ENCODE data around the gene CFAP58. TPM values are rescaled to one million over a fixed set of nuclear protein-coding genes. Genes with fewer than 3 reads are reported as not detected.

Gene CFAP58
- total and polyA plus RNA-seq, 2 of the 13 experiments (the other 11 are each of a cell fraction or from before 2014, with no cell fraction given) = 0.03 TPM; not detected in 1

DNA sequence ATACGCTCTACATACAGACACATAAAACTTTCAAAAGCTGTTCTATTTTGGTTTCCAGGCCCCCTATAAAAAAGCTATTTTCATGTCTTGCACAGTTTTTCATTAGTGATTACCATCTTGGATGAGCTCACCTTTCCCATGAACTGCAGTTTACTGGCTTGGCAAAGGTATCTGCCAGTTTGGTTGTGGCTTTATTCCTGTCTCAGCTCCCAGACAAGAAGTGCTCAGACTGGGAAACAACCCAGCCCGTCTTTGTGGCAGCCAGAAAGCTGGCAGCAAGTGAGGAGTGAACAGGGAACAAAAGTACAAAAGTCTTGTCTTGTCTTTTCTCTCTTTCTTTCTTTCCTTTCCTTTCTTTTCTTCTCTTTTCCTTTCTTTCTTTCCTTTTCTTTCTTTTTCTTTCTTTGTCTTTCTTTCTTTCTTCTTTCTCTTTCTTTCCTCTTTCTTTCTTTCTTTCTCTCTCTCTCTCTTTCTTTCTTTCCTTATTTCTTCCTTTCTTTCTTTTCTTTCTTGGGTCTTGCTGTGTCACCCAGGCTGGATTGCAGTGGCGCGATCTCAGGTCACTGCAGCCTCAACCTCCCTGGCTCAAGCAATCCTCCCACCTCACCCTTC lies 138.8 kb downstream of the CFAP58 start (continued):
- TF ChIP-seq ZFP36 (IDR thresholded peaks at IDR 0.05; ENCODE audit: borderline replicate concordance, low read depth, low read length, partially characterized antibody) (no peak), SMC3 (IDR thresholded peaks at IDR 0.05; ENCODE audit: low read length) (no peak), TRAFD1 (CRISPR knock-in tag; IDR thresholded peaks at IDR 0.05; ENCODE audit: borderline replicate concordance) (no peak), KLF16 (CRISPR knock-in tag; IDR thresholded peaks at IDR 0.05) (no peak), NFE2L2 (IDR thresholded peaks at IDR 0.05; ENCODE audit: low read length) (no peak), ONECUT2 (CRISPR knock-in tag; IDR thresholded peaks at IDR 0.05) (no peak)

GRCh38 chr10:104498347-104499081 lies 144.9 kb downstream of the CFAP58 start:
- no peaks in the 10 kb centered on the region for H3K9me3 ChIP-seq (ENCODE audit: low read length)
- H3K27me3 ChIP-seq (ENCODE audit: control insufficient read depth in 1 of 2, insufficient read depth in 2 of 2, low read length in 2 of 2) = 0 out of 5 replicates have a peak, but pooled peaks cover 0 to 5% of the 10 kb centered on the region in 2 experiments
- no TSS peak for BruUV-seq (replicated peaks)
- H3K27ac ChIP-seq (ENCODE audit: extremely low read length, insufficient read depth, low read length) = no peak overlapping the region
- POLR2A ChIA-PET = no interaction called here
- H3K36me3 ChIP-seq (replicated peaks in 1 of 2; ENCODE audit: control insufficient read depth in 1 of 2, insufficient read depth in 2 of 2, low read length in 2 of 2) = no peaks in the 10 kb centered on the region
- H2AFZ ChIP-seq (ENCODE audit: low read length) = no peak overlapping the region
- DNase-seq (ENCODE audit: low spot score) = no peak
- no peaks in the 10 kb centered on the region for H3K4me1 ChIP-seq (ENCODE audit: insufficient read depth, low read length)
- no peak for FAIRE-seq
- no peaks in the 10 kb centered on the region for H3K79me2 ChIP-seq (ENCODE audit: insufficient read depth, low read length)
- H4K20me1 ChIP-seq (ENCODE audit: insufficient read depth, low read length) = no peaks in the 10 kb centered on the region
- CTCF ChIA-PET (ENCODE audit: low intra/inter-chr PET ratio, low total read pairs) = no interaction called here
- ATAC-seq = no peak
- in situ Hi-C loops (cut with HindIII; ENCODE audit: extremely low pct_ligation_motif_present, low pct_unique_long_range_greater_than_20kb) = no loop called here
- intact Hi-C loops (cut with micrococcal nuclease; ENCODE audit: unreplicated experiment) = no loop called here
- no peak overlapping the region for H3K4me3 ChIP-seq (replicated peaks in 1 of 3; ENCODE audit: insufficient read depth in 1 of 3, low read depth in 2 of 3, low read length in 3 of 3)
- WGBS (ENCODE audit: low lambda C conversion rate) = 17% methylated on average over 3 of the region's 4 CpGs
- H3K9ac ChIP-seq (ENCODE audit: insufficient read depth, low read depth, low read length) = no peak overlapping the region
- H3K4me2 ChIP-seq (ENCODE audit: low read depth, low read length) = no peak overlapping the region
- TF ChIP-seq, protein P1, sequence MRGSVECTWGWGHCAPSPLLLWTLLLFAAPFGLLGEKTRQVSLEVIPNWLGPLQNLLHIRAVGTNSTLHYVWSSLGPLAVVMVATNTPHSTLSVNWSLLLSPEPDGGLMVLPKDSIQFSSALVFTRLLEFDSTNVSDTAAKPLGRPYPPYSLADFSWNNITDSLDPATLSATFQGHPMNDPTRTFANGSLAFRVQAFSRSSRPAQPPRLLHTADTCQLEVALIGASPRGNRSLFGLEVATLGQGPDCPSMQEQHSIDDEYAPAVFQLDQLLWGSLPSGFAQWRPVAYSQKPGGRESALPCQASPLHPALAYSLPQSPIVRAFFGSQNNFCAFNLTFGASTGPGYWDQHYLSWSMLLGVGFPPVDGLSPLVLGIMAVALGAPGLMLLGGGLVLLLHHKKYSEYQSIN (CRISPR knock-in tag; IDR thresholded peaks at IDR 0.05; ENCODE audit: borderline replicate concordance) = no peak
- TF ChIP-seq ZNF629 (CRISPR knock-in tag; conservative IDR thresholded peaks at IDR 0.05) (no peak), ZBTB2 (CRISPR knock-in tag; IDR thresholded peaks at IDR 0.05; ENCODE audit: low read depth) (no peak), FLYWCH1 (CRISPR knock-in tag; IDR thresholded peaks at IDR 0.05) (no peak), GFI1 (CRISPR knock-in tag; IDR thresholded peaks at IDR 0.05; ENCODE audit: borderline replicate concordance) (no peak), SIN3A (IDR thresholded peaks at IDR 0.05; ENCODE audit: borderline replicate concordance, low read depth, low read length) (no peak), BRF2 (CRISPR knock-in tag; IDR thresholded peaks at IDR 0.05) (no peak), ZNF331 (CRISPR knock-in tag; IDR thresholded peaks at IDR 0.05) (no peak), TEAD3 (CRISPR knock-in tag; optimal IDR thresholded peaks at IDR 0.05; ENCODE audit: borderline replicate concordance) (no peak)
- TF ChIP-seq, protein P2, sequence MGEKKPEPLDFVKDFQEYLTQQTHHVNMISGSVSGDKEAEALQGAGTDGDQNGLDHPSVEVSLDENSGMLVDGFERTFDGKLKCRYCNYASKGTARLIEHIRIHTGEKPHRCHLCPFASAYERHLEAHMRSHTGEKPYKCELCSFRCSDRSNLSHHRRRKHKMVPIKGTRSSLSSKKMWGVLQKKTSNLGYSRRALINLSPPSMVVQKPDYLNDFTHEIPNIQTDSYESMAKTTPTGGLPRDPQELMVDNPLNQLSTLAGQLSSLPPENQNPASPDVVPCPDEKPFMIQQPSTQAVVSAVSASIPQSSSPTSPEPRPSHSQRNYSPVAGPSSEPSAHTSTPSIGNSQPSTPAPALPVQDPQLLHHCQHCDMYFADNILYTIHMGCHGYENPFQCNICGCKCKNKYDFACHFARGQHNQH (CRISPR knock-in tag; IDR thresholded peaks at IDR 0.05) = no peak
